Epidermal melanocyte (primary cell): Measurements from ENCODE around the gene ATXN2.
A peak's percentile ranks its signal among the peaks of the same experiment; 100 is the strongest.

Experiments used
- DNase-seq: peaks from one replicate; pipeline ENCODE4 v3.0.0; 2011; ENCODE audit warnings: low spot score; ENCODE audit not compliant: insufficient read length

ATXN2 gene

GRCh38 chr12:111418594-111418880 lies 180.6 kb downstream of the ATXN2 start:
- no peak for DNase-seq

GRCh38 chr12:111417784-111418593 lies 181.1 kb downstream of the ATXN2 start:
- no peak for DNase-seq

- DNase-seq: no peak
Measured at GRCh38 chr12:111417290-111417689, 181.8 kb downstream of the ATXN2 start.

- no peak for DNase-seq
Measured at GRCh38 chr12:111414711-111415252, 184.3 kb downstream of the ATXN2 start.

- peak; percentile 69 for DNase-seq
Measured at GRCh38 chr12:111413442-111414086, 185.6 kb downstream of the ATXN2 start.

GRCh38 chr12:111412830-111413441 lies 186.2 kb downstream of the ATXN2 start:
- DNase-seq: no peak

GRCh38 chr12:111412007-111412829 lies 186.9 kb downstream of the ATXN2 start:
- peak; percentile 84 for DNase-seq

GRCh38 chr12:111411185-111411764 lies 187.8 kb downstream of the ATXN2 start:
- no peak for DNase-seq

GRCh38 chr12:111410431-111411184 lies 188.5 kb downstream of the ATXN2 start:
- no peak for DNase-seq

GRCh38 chr12:111409780-111410430 lies 189.2 kb downstream of the ATXN2 start:
- no peak for DNase-seq

GRCh38 chr12:111409403-111409779 lies 189.7 kb downstream of the ATXN2 start:
- no peak for DNase-seq

- DNase-seq: no peak
Measured at GRCh38 chr12:111408686-111409402, 190.3 kb downstream of the ATXN2 start.

GRCh38 chr12:111408116-111408440 lies 191.0 kb downstream of the ATXN2 start:
- no peak for DNase-seq

- DNase-seq: no peak
Measured at GRCh38 chr12:111407377-111408115, 191.6 kb downstream of the ATXN2 start.

- DNase-seq: no peak
Measured at GRCh38 chr12:111406474-111407376, 192.4 kb downstream of the ATXN2 start.

GRCh38 chr12:111405859-111406473 lies 193.1 kb downstream of the ATXN2 start, which contains the start of gene SH2B3:
SH2B3 (plus strand) TSS chr12:111405923; CDS start chr12:111418146, 12,223 bp downstream.
- peak; percentile 63 for DNase-seq
